ENCODE measurements around the gene LINC00632. TPM values are rescaled to one million over a fixed set of nuclear protein-coding genes. Genes with fewer than 3 reads are reported as not detected.

The LINC00632 gene
- total and polyA plus RNA-seq, 2 donors from 2014 or later, result 0.67 to 45.9 TPM

DNA sequence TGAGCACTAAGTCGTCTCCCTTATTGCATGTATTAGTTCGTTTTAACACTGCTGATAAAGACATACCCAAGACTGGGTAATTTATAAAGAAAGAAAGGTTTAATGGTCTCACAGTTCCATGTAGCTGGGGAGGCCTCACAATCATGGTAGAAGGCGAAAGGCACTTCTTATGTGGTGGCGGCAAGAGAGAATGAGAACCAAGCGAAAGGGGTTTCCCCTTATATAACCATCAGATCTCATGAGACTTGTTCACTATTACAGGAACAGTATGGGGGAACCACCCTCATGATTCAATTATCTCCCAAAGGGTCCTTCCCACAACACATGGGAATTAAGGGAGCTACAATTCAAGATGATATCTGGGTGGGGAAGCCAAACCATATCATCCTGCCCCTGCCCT lies 85.1 kb downstream of the LINC00632 start:
- no peak overlapping the region for H3K9ac ChIP-seq (ENCODE audit: low read length in 3 of 3)
- no peak overlapping the region for H3K27ac ChIP-seq (ENCODE audit: low read depth in 2 of 2, low read length in 2 of 2)
- no peaks in the 10 kb centered on the region for H3K27me3 ChIP-seq (ENCODE audit: control insufficient read depth, insufficient read depth, low read length)
- no peak for DNase-seq
- FAIRE-seq, result no peak
- no peaks in the 10 kb centered on the region for H3K9me3 ChIP-seq (ENCODE audit: control insufficient read depth in 2 of 3, insufficient read depth in 1 of 3, low read length in 3 of 3)
- intact Hi-C loops (cut with DNase I), result no loop called here
- no peaks in the 10 kb centered on the region for H3K4me1 ChIP-seq (ENCODE audit: control insufficient read depth in 2 of 3, insufficient read depth in 2 of 3, low read depth in 1 of 3, low read length in 3 of 3)
- H3K4me3 ChIP-seq (ENCODE audit: low read length in 3 of 3), result no peak overlapping the region
- TF ChIP-seq, protein P1, sequence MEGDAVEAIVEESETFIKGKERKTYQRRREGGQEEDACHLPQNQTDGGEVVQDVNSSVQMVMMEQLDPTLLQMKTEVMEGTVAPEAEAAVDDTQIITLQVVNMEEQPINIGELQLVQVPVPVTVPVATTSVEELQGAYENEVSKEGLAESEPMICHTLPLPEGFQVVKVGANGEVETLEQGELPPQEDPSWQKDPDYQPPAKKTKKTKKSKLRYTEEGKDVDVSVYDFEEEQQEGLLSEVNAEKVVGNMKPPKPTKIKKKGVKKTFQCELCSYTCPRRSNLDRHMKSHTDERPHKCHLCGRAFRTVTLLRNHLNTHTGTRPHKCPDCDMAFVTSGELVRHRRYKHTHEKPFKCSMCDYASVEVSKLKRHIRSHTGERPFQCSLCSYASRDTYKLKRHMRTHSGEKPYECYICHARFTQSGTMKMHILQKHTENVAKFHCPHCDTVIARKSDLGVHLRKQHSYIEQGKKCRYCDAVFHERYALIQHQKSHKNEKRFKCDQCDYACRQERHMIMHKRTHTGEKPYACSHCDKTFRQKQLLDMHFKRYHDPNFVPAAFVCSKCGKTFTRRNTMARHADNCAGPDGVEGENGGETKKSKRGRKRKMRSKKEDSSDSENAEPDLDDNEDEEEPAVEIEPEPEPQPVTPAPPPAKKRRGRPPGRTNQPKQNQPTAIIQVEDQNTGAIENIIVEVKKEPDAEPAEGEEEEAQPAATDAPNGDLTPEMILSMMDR (IDR thresholded peaks at IDR 0.05; ENCODE audit: borderline replicate concordance, extremely low read depth, insufficient read depth), result no peak
- no peaks in the 10 kb centered on the region for H3K36me3 ChIP-seq (ENCODE audit: control insufficient read depth in 2 of 3, insufficient read depth in 3 of 3, low read length in 3 of 3)

DNA sequence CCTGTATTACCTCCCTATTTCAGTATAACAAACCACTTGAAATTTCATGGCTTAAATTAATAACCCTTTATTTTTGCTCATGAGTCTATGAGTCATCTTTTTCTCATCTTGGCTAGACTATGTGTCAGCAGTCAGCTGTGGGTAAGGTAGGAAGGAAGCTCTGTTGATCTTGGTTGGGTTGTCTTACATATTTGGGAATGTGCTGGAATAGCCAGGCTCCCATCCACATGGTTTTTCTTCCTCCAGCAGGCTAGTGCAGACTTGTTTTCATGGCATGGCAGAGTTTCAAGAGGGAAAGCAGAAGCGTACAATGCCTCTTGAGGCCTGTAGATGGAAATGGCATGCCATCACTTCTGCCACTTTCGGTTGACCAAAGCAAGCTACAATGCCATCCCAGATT lies 89.7 kb downstream of the LINC00632 start:
- no peak for FAIRE-seq
- Histone ChIP-seq H3K27me3 (ENCODE audit: control insufficient read depth, insufficient read depth, low read length) (no peaks in the 10 kb centered on the region), H3K9me3 (ENCODE audit: control insufficient read depth in 2 of 3, insufficient read depth in 1 of 3, low read length in 3 of 3) (no peaks in the 10 kb centered on the region), H3K4me3 (ENCODE audit: low read length in 3 of 3) (no peak overlapping the region), H3K36me3 (ENCODE audit: control insufficient read depth in 2 of 3, insufficient read depth in 3 of 3, low read length in 3 of 3) (no peaks in the 10 kb centered on the region), H3K27ac (ENCODE audit: low read depth in 2 of 2, low read length in 2 of 2) (no peak overlapping the region), H3K9ac (ENCODE audit: low read length in 3 of 3) (no peak overlapping the region), H3K4me1 (ENCODE audit: control insufficient read depth in 2 of 3, insufficient read depth in 2 of 3, low read depth in 1 of 3, low read length in 3 of 3) (no peaks in the 10 kb centered on the region)
- no peak for DNase-seq
- intact Hi-C loops (cut with DNase I), result no loop called here
- TF ChIP-seq, protein P1 (IDR thresholded peaks at IDR 0.05; ENCODE audit: borderline replicate concordance, extremely low read depth, insufficient read depth), result no peak

- intact Hi-C loops (cut with DNase I), result no loop called here
- Histone ChIP-seq H3K9ac (ENCODE audit: low read length in 3 of 3) (no peak overlapping the region), H3K9me3 (ENCODE audit: control insufficient read depth in 2 of 3, insufficient read depth in 1 of 3, low read length in 3 of 3) (no peaks in the 10 kb centered on the region), H3K27ac (ENCODE audit: low read depth in 2 of 2, low read length in 2 of 2) (no peak overlapping the region), H3K4me3 (ENCODE audit: low read length in 3 of 3) (no peak overlapping the region), H3K36me3 (ENCODE audit: control insufficient read depth in 2 of 3, insufficient read depth in 3 of 3, low read length in 3 of 3) (no peaks in the 10 kb centered on the region), H3K4me1 (ENCODE audit: control insufficient read depth in 2 of 3, insufficient read depth in 2 of 3, low read depth in 1 of 3, low read length in 3 of 3) (no peaks in the 10 kb centered on the region), H3K27me3 (ENCODE audit: control insufficient read depth, insufficient read depth, low read length) (no peaks in the 10 kb centered on the region)
- TF ChIP-seq, protein P1 (IDR thresholded peaks at IDR 0.05; ENCODE audit: borderline replicate concordance, extremely low read depth, insufficient read depth), result no peak
- no peak for FAIRE-seq
- DNase-seq, result no peak
Measured at GRCh38 chrX:140804292-140804691, 94.7 kb downstream of the LINC00632 start.

DNA sequence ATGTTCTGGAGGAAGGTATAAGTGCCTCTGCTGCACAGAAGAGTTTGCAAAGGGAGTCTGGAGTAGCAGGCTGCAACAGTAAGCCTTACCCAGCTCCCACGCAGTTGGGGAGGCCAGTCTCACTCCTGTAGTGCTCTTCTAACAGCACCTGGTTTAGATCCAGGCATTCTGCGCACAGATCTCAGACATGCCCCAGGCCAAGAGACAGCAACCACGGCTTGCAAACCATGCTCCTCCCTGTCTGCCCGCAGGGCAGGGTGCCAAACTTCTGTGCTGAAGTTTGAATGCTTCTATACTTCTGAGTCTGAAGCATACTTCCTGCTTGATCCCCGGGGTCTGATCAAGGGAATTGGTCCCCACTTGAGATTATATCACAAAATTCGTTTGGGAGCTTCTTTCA lies 106.3 kb downstream of the LINC00632 start:
- Histone ChIP-seq H3K4me1 (ENCODE audit: control insufficient read depth in 2 of 3, insufficient read depth in 2 of 3, low read depth in 1 of 3, low read length in 3 of 3) (no peaks in the 10 kb centered on the region), H3K36me3 (ENCODE audit: control insufficient read depth in 2 of 3, insufficient read depth in 3 of 3, low read length in 3 of 3) (no peaks in the 10 kb centered on the region), H3K9ac (ENCODE audit: low read length in 3 of 3) (no peak overlapping the region), H3K9me3 (ENCODE audit: control insufficient read depth in 2 of 3, insufficient read depth in 1 of 3, low read length in 3 of 3) (no peaks in the 10 kb centered on the region), H3K27ac (ENCODE audit: low read depth in 2 of 2, low read length in 2 of 2) (no peak overlapping the region), H3K27me3 (ENCODE audit: control insufficient read depth, insufficient read depth, low read length) (no peaks in the 10 kb centered on the region), H3K4me3 (ENCODE audit: low read length in 3 of 3) (no peak overlapping the region)
- DNase-seq (peak in 2 of 5 donors; percentile 0 to 3), FAIRE-seq (no peak)
- intact Hi-C loops (cut with DNase I), result no loop called here
- TF ChIP-seq, protein P1 (IDR thresholded peaks at IDR 0.05; ENCODE audit: borderline replicate concordance, extremely low read depth, insufficient read depth), result no peak
